Measurements from ENCODE around the gene FAM20C. TPM values are rescaled to one million over a fixed set of nuclear protein-coding genes. Genes with fewer than 3 reads are reported as not detected.

Gene FAM20C
- total RNA-seq, 2 donors from 2014 or later = 1.4 to 2.8 TPM

- Mint-ChIP-seq H3K27ac (no peak overlapping the region), H3K36me3 (ENCODE audit: low read depth) (no peaks in the 10 kb centered on the region), H3K27me3 (peaks cover 4% of the 10 kb centered on the region), H3K4me3 (no peak overlapping the region), H3K4me1 (peaks cover 15% of the 10 kb centered on the region)
- DNase-seq (no peak), ATAC-seq (no peak)
- H3K9me3 ChIP-seq (ENCODE audit: control insufficient read depth, low read length, poor library complexity, severe bottlenecking) = no peaks in the 10 kb centered on the region
These were observed 38.8 kb upstream of the FAM20C start for GRCh38 chr7:153604-154003.

DNA sequence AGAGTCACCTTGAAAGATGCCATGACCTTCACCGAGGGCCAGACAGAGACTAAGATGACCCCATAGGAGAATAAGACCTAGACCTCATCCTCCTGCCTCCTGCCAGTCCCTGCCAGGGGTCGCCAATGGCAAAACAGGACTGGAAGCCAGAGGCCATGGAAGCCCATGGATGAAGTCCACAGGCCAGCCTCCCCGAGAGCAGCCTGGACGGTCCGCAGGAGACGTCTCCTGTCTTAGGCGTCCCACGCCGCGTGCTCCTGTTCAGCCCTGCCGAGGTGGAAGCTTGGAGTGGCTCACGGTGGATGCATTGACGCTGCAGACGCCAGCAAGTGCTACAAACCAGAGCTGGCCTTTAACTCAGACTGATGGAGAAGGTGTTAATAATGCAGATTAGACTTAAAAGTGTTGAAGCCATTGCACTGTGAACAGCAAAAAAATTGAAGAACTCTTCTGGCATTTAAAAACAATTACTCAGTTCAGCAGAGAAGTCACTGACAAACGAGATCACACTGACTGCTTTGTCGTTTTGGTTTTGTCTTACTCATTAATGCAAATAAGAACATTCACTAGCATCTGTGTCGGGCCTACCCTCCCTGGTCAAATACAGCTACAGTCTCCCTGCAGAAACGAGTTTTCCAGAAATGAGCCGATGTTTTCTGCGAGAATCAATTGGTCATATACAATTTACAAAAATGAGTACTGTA, 38.1 kb upstream of the FAM20C start:
- DNase-seq (no peak), ATAC-seq (no peak)
- H3K27me3 Mint-ChIP-seq = peaks cover 4% of the 10 kb centered on the region
- H3K36me3 Mint-ChIP-seq (ENCODE audit: low read depth) = no peaks in the 10 kb centered on the region
- H3K4me3 Mint-ChIP-seq = no peak overlapping the region
- H3K9me3 ChIP-seq (ENCODE audit: control insufficient read depth, low read length, poor library complexity, severe bottlenecking) = no peaks in the 10 kb centered on the region
- H3K27ac Mint-ChIP-seq = no peak overlapping the region
- H3K4me1 Mint-ChIP-seq = peaks cover 11% of the 10 kb centered on the region

DNA sequence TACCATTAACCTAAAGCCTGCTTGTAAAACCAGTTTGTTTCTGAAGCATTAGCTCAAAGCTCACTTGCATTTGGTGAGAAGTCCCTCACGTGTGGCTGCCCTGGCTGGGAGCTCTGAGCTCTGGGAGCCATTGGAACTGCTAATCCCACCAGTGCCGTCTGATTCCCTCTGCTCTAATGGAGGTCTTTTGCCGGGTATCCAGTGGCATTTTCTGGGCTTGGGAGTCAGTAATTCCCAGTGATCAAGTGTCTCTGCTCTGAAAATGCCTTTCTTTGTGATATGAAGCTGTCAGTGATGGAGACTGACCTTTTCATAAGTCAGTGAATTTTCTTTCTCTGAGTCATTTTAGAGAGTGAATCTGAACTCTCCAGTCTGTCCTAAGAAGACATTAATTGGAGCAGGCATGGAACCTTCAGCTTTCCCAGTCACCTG, 36.9 kb upstream of the FAM20C start:
- H3K36me3 Mint-ChIP-seq (ENCODE audit: low read depth) = no peaks in the 10 kb centered on the region
- no peaks in the 10 kb centered on the region for H3K9me3 ChIP-seq (ENCODE audit: control insufficient read depth, low read length, poor library complexity, severe bottlenecking)
- H3K4me1 Mint-ChIP-seq = peaks cover 3% of the 10 kb centered on the region
- H3K4me3 Mint-ChIP-seq = no peak overlapping the region
- no peak for DNase-seq
- no peak overlapping the region for H3K27ac Mint-ChIP-seq
- H3K27me3 Mint-ChIP-seq = peaks cover 4% of the 10 kb centered on the region
- no peak for ATAC-seq

DNA sequence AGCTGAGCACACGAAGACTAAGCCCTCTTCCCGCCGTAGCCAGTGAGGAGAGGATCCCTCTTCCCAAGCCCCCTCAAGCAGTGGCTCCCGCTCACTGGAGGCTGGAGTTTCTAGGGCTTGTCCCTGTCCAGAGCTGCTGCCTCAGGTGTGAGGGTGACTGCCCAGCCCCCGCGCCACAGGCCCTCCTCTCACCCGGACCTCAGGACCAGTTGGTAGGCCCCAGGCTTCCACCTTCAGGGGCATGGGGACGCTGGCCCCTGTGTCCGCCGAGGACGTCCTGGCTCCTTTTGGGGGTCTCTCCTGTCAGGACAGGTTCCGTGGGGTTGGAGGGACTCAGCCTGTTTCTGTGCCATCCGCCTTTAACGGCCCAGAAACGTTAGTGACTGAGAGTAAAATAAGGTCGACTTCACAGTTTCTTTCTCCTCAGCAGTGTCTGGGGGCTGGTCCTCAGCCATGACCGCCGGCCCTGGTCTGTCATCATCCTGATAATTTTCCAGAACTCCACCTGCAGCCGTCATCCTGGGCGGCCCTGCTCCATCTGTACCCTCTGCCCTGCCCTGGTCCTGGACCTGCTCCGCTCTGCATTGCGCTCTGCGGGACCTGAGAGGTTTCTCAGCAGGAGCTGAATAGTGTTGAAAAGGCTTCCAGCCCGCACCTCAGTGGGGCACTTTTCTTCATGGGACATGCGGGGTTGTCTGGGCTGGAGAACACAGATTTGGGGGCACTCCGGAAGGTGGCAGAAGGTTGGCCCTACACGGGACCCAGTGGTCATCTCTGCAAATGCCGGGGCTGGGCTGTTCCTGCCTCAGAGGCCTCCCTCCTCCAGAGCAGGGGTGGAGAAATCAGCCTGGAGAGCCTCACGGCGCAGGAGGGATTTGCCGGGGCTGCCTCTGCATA, 36.0 kb upstream of the FAM20C start:
- no peak for ATAC-seq
- peaks cover 4% of the 10 kb centered on the region for H3K27me3 Mint-ChIP-seq

DNA sequence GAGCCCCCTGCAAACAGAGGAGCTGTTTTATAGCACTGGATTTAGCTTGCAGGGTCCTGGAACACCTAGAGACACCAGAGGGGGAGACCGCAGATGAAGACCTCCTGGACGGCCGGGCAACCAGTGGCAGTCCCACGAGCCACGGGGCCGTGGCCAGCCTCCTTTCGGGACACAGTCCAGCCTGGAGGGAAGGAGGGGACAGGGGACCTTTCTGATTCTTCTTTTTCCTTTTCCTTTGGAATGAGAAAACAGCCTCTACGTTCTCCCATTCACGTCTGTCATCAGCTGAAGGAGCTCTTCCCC, 35.4 kb upstream of the FAM20C start:
- H3K4me3 Mint-ChIP-seq = no peak overlapping the region
- DNase-seq (no peak), ATAC-seq (no peak)
- H3K36me3 Mint-ChIP-seq (ENCODE audit: low read depth) = no peaks in the 10 kb centered on the region
- no peaks in the 10 kb centered on the region for H3K9me3 ChIP-seq (ENCODE audit: control insufficient read depth, low read length, poor library complexity, severe bottlenecking)
- no peak overlapping the region for H3K27ac Mint-ChIP-seq
- H3K4me1 Mint-ChIP-seq = no peaks in the 10 kb centered on the region
- peaks cover 4% of the 10 kb centered on the region for H3K27me3 Mint-ChIP-seq

More for the DNA sequence above, 36.0 kb upstream of the FAM20C start:
- Mint-ChIP-seq H3K36me3 (ENCODE audit: low read depth) (no peaks in the 10 kb centered on the region), H3K27ac (no peak overlapping the region), H3K4me1 (no peaks in the 10 kb centered on the region), H3K4me3 (no peak overlapping the region)
- no peaks in the 10 kb centered on the region for H3K9me3 ChIP-seq (ENCODE audit: control insufficient read depth, low read length, poor library complexity, severe bottlenecking)
- no peak for DNase-seq

DNA sequence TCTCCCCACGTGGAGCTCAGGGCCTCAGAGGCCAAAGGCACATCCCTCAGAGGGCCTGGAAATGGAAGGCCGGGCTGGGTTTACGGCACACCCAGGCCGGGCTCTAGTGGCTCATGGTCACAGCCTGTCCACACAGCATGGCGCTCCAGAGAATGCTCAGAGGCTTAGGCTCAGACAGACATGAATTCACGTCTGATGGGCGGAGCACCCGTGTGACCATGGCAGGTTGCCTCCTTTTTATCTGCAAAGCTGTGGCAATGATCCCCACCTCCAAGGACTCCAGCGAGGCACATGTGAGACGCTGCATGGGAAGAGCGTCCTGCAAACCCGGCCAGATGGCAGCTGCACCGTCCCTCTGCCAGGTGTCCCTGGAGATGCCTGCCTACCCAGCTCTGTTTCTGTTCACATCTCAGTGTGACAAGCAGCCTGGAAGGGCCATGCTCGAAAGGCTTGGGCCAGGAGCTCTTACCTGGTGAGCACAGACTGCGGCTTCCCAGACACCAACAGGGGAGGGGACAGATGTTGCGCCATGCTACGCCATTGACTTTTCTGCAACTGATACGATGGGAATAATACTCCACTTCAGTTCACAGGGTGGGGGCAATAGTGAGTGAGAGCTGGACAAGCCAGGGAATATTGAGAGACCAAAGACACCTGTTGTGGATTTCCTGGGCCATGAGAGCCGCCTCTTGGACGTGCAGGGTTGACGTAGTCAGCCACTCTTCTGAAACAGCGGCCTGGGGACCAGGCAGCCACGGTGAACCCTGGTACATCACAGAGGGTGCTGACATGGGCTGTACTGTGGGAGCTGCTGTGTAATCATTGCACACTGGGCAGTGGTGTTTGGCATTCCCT, 34.4 kb upstream of the FAM20C start:
- no peaks in the 10 kb centered on the region for H3K9me3 ChIP-seq (ENCODE audit: control insufficient read depth, low read length, poor library complexity, severe bottlenecking)
- no peaks in the 10 kb centered on the region for H3K36me3 Mint-ChIP-seq (ENCODE audit: low read depth)
- H3K4me3 Mint-ChIP-seq = no peak overlapping the region
- no peak for ATAC-seq
- no peaks in the 10 kb centered on the region for H3K4me1 Mint-ChIP-seq
- H3K27ac Mint-ChIP-seq = no peak overlapping the region
- no peak for DNase-seq
- peaks cover 5% of the 10 kb centered on the region for H3K27me3 Mint-ChIP-seq

GRCh38 chr7:158771-159170, 33.6 kb upstream of the FAM20C start:
- H3K36me3 Mint-ChIP-seq (ENCODE audit: low read depth) = no peaks in the 10 kb centered on the region
- no peak overlapping the region for H3K4me3 Mint-ChIP-seq
- H3K4me1 Mint-ChIP-seq = no peaks in the 10 kb centered on the region
- H3K9me3 ChIP-seq (ENCODE audit: control insufficient read depth, low read length, poor library complexity, severe bottlenecking) = no peaks in the 10 kb centered on the region
- H3K27me3 Mint-ChIP-seq = peaks cover 12% of the 10 kb centered on the region
- H3K27ac Mint-ChIP-seq = no peak overlapping the region
- no peak for ATAC-seq
- no peak for DNase-seq

DNA sequence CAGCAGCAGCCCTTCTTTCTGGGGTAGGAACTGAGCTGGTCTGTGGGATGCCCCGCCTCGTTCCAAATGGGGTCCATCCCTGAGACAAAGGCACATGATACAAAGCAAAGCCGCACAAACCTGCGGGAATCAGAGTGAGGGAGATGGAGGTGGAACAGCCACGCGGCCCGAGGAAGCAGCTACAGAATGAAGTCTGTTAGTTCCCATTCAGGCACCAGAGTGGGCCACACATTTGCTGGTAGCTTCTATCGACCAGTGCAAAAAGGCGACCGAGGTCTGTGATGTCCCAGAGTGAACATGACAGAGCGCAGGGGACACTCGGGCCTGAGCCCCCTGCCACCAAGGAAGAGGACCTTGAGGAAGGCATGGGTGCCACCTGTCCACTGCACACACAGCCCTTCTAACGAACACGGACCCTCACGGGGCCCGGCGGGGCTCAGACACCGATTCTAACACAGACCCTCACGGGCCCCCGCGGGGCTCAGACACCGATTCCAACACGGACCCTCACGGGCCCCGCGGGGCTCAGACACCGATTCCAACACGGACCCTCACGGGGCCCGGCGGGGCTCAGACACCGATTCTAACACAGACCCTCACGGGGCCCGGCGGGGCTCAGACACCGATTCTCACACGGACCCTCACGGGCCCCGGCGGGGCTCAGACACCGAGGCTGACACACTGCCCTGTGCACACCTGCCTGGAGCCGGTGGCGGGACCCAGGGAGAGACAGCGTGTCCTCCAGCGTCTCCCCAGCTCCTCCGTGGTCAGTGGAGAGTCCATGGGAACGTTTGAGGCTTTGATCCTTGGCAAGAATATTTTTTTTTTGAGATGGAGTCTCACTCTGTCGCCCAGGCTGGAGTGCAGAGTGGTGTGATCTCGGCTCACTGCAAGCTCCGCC, 32.8 kb upstream of the FAM20C start:
- no peaks in the 10 kb centered on the region for H3K9me3 ChIP-seq (ENCODE audit: control insufficient read depth, low read length, poor library complexity, severe bottlenecking)
- ATAC-seq (no peak), DNase-seq (no peak)
- H3K27ac Mint-ChIP-seq = no peak overlapping the region
- H3K4me3 Mint-ChIP-seq = no peak overlapping the region
- H3K4me1 Mint-ChIP-seq = no peaks in the 10 kb centered on the region
- no peaks in the 10 kb centered on the region for H3K36me3 Mint-ChIP-seq (ENCODE audit: low read depth)
- H3K27me3 Mint-ChIP-seq = peaks cover 16% of the 10 kb centered on the region

DNA sequence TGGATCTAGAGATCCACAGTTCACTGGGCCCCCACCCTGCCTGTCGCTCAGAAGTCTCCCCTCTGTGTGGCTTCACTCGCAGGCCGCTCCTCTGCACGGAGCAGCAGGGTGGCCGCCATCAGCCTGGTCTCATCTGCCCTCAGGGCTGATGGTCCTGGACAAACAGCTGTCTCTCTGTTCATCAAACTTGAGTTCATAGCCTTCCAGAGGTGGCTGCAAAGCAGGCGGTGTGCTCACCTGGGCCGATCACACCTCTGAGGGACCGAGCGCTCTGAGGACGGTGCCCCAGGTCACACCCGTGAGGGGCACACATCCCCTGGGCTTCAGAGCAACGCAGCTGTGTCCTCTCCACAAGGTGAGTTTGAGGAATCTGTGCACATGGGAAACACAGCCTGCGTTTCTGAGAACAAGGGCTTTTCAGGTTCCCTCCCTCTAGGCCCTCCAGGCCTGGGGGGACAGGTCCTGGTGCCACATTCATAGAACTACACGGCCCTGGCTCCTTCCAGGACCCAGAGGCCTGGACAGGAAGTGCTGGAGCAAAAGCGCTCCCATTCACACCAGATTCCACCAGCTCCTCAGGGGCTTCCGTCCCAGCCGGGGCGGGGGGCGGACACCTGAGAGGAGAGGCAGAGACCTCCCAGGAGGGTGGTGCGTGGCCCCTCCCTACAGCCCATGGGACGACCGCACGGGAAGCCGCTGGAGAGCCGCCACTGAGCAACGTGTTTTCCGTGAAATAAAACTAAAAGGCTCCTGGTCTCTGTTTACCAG, 31.2 kb upstream of the FAM20C start:
- Mint-ChIP-seq H3K36me3 (ENCODE audit: low read depth) (no peaks in the 10 kb centered on the region), H3K27me3 (peaks cover 21% of the 10 kb centered on the region), H3K4me1 (no peaks in the 10 kb centered on the region), H3K4me3 (no peak overlapping the region), H3K27ac (no peak overlapping the region)
- H3K9me3 ChIP-seq (ENCODE audit: control insufficient read depth, low read length, poor library complexity, severe bottlenecking) = no peaks in the 10 kb centered on the region
- DNase-seq (no peak), ATAC-seq (no peak)

DNA sequence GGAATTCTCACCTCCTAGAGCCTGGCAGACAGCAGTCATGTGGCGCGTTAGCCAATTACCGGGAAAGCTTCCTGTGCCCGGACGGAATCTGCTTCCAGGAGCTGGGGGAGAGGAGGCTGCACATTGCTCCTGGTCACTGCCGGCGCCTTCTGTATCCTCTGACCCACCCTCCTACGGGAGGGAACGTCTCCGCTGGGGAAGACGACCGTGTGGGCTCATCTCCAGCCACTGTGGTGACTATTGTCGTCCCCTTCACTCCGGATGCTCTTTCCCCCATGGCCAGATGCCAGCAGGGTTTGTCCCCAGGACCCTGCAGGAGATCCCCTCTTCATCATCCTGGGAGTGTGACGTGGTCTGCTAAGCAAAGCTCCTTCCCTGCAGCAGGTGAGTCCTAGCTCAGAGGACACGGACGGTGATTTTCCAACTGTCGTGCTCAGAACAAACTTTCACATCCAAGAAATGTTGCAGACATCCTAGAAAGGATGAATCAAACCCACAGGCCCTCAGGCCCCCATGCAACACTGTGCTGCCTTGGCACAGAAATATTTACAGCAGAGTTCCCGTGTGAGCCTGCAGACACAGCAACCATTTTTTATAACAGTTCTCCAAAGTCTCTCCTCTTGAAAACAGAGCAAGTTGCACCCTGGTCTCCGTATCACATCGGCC, 29.6 kb upstream of the FAM20C start:
- Mint-ChIP-seq H3K27ac (no peak overlapping the region), H3K4me3 (no peak overlapping the region), H3K36me3 (ENCODE audit: low read depth) (no peaks in the 10 kb centered on the region), H3K27me3 (peaks cover 34% of the 10 kb centered on the region), H3K4me1 (no peaks in the 10 kb centered on the region)
- DNase-seq (no peak), ATAC-seq (no peak)
- H3K9me3 ChIP-seq (ENCODE audit: control insufficient read depth, low read length, poor library complexity, severe bottlenecking) = no peaks in the 10 kb centered on the region

GRCh38 chr7:163298-163695, 29.1 kb upstream of the FAM20C start:
- Mint-ChIP-seq H3K36me3 (ENCODE audit: low read depth) (no peaks in the 10 kb centered on the region), H3K4me3 (no peak overlapping the region), H3K27me3 (peaks cover 35% of the 10 kb centered on the region), H3K27ac (no peak overlapping the region), H3K4me1 (no peaks in the 10 kb centered on the region)
- DNase-seq (no peak), ATAC-seq (no peak)
- H3K9me3 ChIP-seq (ENCODE audit: control insufficient read depth, low read length, poor library complexity, severe bottlenecking) = no peaks in the 10 kb centered on the region

Measured in T-helper 17 cell (primary cell).